Smooth muscle cell (in vitro differentiated cells): ENCODE data around the gene APBA3. TPM values are rescaled to one million over a fixed set of nuclear protein-coding genes. Genes with fewer than 3 reads are reported as not detected.
"Not testable (repeated sequence)": the region's sequence is repeated elsewhere in the genome, so short reads cannot be mapped to it uniquely, and the experiment has no call there.

Experiments
- DNase-seq: peaks from one replicate; lab custom pipeline; 2025; ENCODE audit not compliant: unreplicated experiment; lab: John Stamatoyannopoulos, UW
- H2AFZ ChIP-seq: fragments of 200-600 bp; sonication (generic); 2 replicates; pipeline ENCODE4 v1.6.0; 2016; ENCODE audit warnings: antibody characterized with exemption, low read depth, mild to moderate bottlenecking
- H3F3A ChIP-seq: fragments of 200-600 bp; sonication (generic); 2 replicates; pipeline ENCODE4 v1.6.0; 2017; ENCODE audit warnings: antibody characterized with exemption, low read depth
- H3K27ac ChIP-seq: fragments of 200-600 bp; sonication (generic); 2 replicates; pipeline ENCODE4 v1.5.1; 2016; ENCODE audit warnings: low read depth, mild to moderate bottlenecking
- H3K27me3 ChIP-seq: fragments of 200-600 bp; sonication (generic); 2 replicates; pipeline ENCODE4 v1.6.1; 2016; ENCODE audit warnings: low read depth, mild to moderate bottlenecking
- H3K36me3 ChIP-seq: fragments of 200-600 bp; sonication (generic); 2 replicates; pipeline ENCODE4 v1.5.1; 2016; ENCODE audit warnings: low read depth
- H3K4me1 ChIP-seq: fragments of 200-600 bp; sonication (generic); 2 replicates; pipeline ENCODE4 v1.5.1; 2016; ENCODE audit warnings: low read depth
- H3K4me2 ChIP-seq: fragments of 200-600 bp; sonication (generic); 2 replicates; pipeline ENCODE4 v1.6.0; 2016; ENCODE audit warnings: mild to moderate bottlenecking
- H3K4me3 ChIP-seq: fragments of 200-600 bp; sonication (generic); 2 replicates; pipeline ENCODE4 v1.5.1; 2016; ENCODE audit warnings: mild to moderate bottlenecking
- H3K79me2 ChIP-seq: fragments of 200-600 bp; sonication (generic); 2 replicates; pipeline ENCODE4 v1.6.0; 2016; ENCODE audit warnings: low read depth, mild to moderate bottlenecking
- H3K9ac ChIP-seq: fragments of 200-600 bp; sonication (generic); 2 replicates; pipeline ENCODE4 v1.6.0; 2016; ENCODE audit warnings: low read depth
- H3K9me3 ChIP-seq: fragments of 200-600 bp; sonication (generic); replicated peaks from 2 replicates; pipeline ENCODE4 v1.5.1; 2016; ENCODE audit warnings: low read depth
- H4K20me1 ChIP-seq: fragments of 200-600 bp; sonication (generic); 2 replicates; pipeline ENCODE4 v1.6.0; 2016; ENCODE audit warnings: low read depth
- CTCF ChIP-seq: fragments of 200-600 bp; sonication (generic); IDR thresholded peaks from 2 replicates; pipeline ENCODE4 v1.5.1; 2017; ENCODE audit warnings: borderline replicate concordance, mild to moderate bottlenecking, antibody characterized with exemption; ENCODE audit not compliant: insufficient read depth, poor library complexity, severe bottlenecking
- WGBS: methylation state at CpG from one replicate; pipeline ENCODE4 v1.1.7; 2016; ENCODE audit warnings: low lambda C conversion rate; 5-methylcytosine and 5-hydroxymethylcytosine counted together
- polyA plus RNA-seq: library from polyadenylated mRNA; unstranded; fragments of >200 nt; fragmentation: Nextera tagmentation; extraction: Ambion mirVana; gene quantifications from 2 replicates; pipeline ENCODE4 v1.2.1, GENCODE V29; 2016
- total RNA-seq: library from RNA; depleted of rRNA; stranded (reverse); fragments of >200 nt; gene quantifications from 2 replicates; pipeline ENCODE4 v1.2.3, GENCODE V29; 2014

Gene APBA3
- total and polyA plus RNA-seq, 2 experiments from 2014 or later = 16.1 to 27.9 TPM

- Histone ChIP-seq H3K36me3 (no peaks in the 10 kb centered on the region), H4K20me1 (no peaks in the 10 kb centered on the region), H3K79me2 (peaks cover 4% of the 10 kb centered on the region), H3K9me3 (no peaks in the 10 kb centered on the region), H3K4me3 (no peak overlapping the region), H3F3A (no peaks in the 10 kb centered on the region), H3K27me3 (no peaks in the 10 kb centered on the region), H3K4me2 (no peak overlapping the region), H3K4me1 (no peaks in the 10 kb centered on the region), H3K9ac (no peak overlapping the region), H3K27ac (no peak overlapping the region), H2AFZ (no peak overlapping the region)
- 92% methylated on average over 21 of the region's 25 CpGs for whole genome bisulfite sequencing
- no peak for TF ChIP-seq CTCF
- no peak for DNase-seq
Observed at GRCh38 chr19:3768015-3768747, 6.7 kb upstream of the APBA3 start.

GRCh38 chr19:3767050-3767449 lies 5.6 kb upstream of the APBA3 start:
- Histone ChIP-seq H3K79me2 (peaks cover 5% of the 10 kb centered on the region), H3K4me2 (no peak overlapping the region), H3F3A (peaks cover 3% of the 10 kb centered on the region), H3K36me3 (no peaks in the 10 kb centered on the region), H3K27ac (no peak overlapping the region), H4K20me1 (no peaks in the 10 kb centered on the region), H3K9me3 (no peaks in the 10 kb centered on the region), H3K4me1 (no peaks in the 10 kb centered on the region), H3K27me3 (no peaks in the 10 kb centered on the region), H2AFZ (no peak overlapping the region), H3K9ac (no peak overlapping the region), H3K4me3 (no peak overlapping the region)
- WGBS = 96% methylated on average over 23 of the region's 23 CpGs
- TF ChIP-seq CTCF = no peak
- no peak for DNase-seq

GRCh38 chr19:3766520-3766919 lies 5.0 kb upstream of the APBA3 start:
- H4K20me1 ChIP-seq = no peaks in the 10 kb centered on the region
- no peaks in the 10 kb centered on the region for H3K9me3 ChIP-seq
- WGBS = 94% methylated on average over 7 of the region's 7 CpGs
- no peak overlapping the region for H3K4me3 ChIP-seq
- no peaks in the 10 kb centered on the region for H3K27me3 ChIP-seq
- no peak for TF ChIP-seq CTCF
- no peak overlapping the region for H2AFZ ChIP-seq
- H3K79me2 ChIP-seq = peaks cover 5% of the 10 kb centered on the region
- H3K27ac ChIP-seq = no peak overlapping the region
- H3K4me1 ChIP-seq = no peaks in the 10 kb centered on the region
- no peaks in the 10 kb centered on the region for H3K36me3 ChIP-seq
- H3F3A ChIP-seq = peaks cover 6% of the 10 kb centered on the region
- no peak for DNase-seq
- no peak overlapping the region for H3K4me2 ChIP-seq
- H3K9ac ChIP-seq = no peak overlapping the region

GRCh38 chr19:3765757-3766156 lies 4.3 kb upstream of the APBA3 start:
- H3F3A ChIP-seq, H3K9ac ChIP-seq, H3K9me3 ChIP-seq, H3K4me2 ChIP-seq, H3K27me3 ChIP-seq, H3K4me1 ChIP-seq, DNase-seq, H3K36me3 ChIP-seq, H3K4me3 ChIP-seq, H4K20me1 ChIP-seq, H2AFZ ChIP-seq, H3K27ac ChIP-seq: not testable (repeated sequence)
- WGBS = 96% methylated on average over 5 of the region's 5 CpGs
- peaks cover 11% of the 10 kb centered on the region for H3K79me2 ChIP-seq
